ENCODE data around the gene CARMIL1. TPM values are rescaled to one million over a fixed set of nuclear protein-coding genes. Genes with fewer than 3 reads are reported as not detected.
"Not testable (repeated sequence)": the region's sequence is repeated elsewhere in the genome, so short reads cannot be mapped to it uniquely, and the experiment has no call there.

CARMIL1 gene
- total RNA-seq, 1 donor from 2014 or later, result 0.77 TPM

DNA sequence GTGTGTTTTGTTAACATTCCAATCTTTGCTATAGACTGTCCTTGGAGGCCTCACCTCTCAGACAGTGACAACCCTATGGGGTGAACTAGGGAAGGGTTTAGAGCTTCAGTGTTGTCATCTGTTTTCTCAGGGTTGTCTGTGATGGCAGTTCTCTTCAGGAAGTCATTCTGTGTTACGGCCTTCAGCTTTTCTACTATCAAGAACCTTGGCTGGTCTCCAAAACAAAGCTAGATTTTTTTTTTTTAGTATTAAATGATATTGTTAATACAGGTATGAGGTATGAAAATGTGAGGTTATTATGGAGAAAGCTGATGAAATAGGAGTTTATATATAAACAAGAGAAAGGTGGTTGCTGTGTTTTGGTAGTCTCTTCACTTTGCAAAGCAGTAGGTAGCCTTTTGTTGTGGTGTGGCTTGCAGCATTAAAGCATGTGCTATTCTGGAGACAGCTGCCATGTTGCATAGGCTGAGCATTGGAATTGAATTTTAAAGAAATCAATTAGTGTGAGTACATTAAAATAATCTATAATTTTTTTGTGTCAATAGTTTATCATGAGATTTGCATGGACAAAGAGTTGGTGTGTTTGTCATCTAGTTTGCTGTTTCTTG lies 162.6 kb downstream of the CARMIL1 start:
- peak in 1 of 2 donors; percentile 6 for DNase-seq (ENCODE audit: low read depth in 2 of 2)

- DNase-seq (ENCODE audit: low read depth in 2 of 2), result peak in 1 of 2 donors; percentile 25
Observed at GRCh38 chr6:25442898-25443297, 163.7 kb downstream of the CARMIL1 start.

- DNase-seq (ENCODE audit: low read depth in 2 of 2), result not testable (repeated sequence)
Observed at GRCh38 chr6:25444521-25444920, 165.3 kb downstream of the CARMIL1 start.

GRCh38 chr6:25446830-25447569 lies 167.8 kb downstream of the CARMIL1 start:
- DNase-seq (ENCODE audit: low read depth in 2 of 2), result no peak

DNA sequence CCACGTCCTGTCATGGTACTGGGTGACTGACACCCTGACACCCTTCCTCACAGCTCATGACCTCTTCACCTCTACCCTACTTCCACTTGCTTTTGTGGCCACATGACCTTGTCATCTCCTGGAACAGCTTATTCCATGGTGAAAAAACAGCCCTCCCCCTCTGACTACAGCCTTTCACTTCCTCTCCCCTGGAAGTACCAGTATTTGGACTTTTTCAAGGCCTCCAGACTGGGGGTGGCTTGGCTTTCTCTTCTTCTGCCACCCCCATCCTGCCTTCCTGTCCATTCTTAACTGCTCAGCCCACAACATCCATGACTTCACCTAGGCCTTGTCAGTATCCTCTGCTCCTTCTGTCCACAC lies 168.4 kb downstream of the CARMIL1 start:
- no peak for DNase-seq (ENCODE audit: low read depth in 2 of 2)

GRCh38 chr6:25448965-25449538 lies 169.9 kb downstream of the CARMIL1 start:
- DNase-seq (ENCODE audit: low read depth in 2 of 2), result no peak

DNA sequence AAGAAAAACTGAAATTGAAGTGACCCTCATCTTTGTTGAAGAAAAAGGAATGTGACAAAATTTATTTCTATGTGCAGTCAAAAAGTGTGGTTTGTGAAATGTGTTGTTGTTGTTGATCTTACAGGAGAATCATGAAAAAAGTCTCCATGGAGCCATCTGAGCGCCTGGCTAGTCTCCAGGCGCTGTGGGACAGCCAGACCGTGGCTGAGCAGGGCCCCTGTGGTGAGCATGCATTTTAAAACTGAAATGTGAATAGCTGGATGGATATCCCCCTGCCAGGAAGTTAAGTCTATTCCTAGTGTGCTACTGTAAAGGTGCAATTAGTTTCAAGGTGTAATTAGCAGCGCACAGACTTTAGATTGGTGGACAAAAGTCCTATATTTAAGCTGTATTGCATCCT lies 170.6 kb downstream of the CARMIL1 start:
- DNase-seq (ENCODE audit: low read depth in 2 of 2), result no peak

DNA sequence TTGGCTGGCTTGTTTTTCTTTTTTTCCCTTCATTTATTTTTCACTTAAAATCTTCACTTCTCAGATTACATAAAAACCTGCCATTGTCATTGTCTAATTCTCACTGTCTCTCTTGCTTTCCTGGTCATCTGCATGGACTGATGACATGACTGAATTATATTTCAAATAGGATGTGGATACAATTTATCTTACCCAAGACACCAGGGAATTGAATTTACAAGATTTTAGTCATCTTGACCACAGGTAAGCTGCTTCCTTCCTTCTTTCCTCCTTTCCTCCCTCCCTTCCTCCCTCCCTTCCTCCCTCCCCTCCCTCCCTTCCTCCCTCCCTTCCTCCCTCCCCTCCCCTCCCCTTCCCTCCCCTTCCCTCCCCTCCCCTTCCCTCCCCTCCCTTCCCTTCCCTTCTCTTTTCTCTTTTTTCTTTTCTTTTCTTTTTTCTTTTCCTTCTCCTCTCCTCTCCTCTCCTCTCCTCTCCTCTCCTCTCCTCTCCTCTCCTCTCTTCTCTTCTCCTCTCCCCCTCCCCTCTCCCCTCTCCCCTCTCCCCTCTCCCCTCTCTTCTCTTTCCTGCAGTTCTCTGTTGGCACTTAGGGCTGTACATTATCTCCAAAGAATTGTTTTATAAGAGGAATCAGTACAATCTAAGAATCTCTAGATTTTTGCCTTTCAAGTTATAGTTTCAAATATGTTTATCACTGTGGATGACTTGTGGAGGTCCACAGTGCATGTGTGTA lies 171.5 kb downstream of the CARMIL1 start:
- DNase-seq (ENCODE audit: low read depth in 2 of 2), result no peak

GRCh38 chr6:25452031-25452430 lies 172.9 kb downstream of the CARMIL1 start:
- DNase-seq (ENCODE audit: low read depth in 2 of 2), result no peak

DNA sequence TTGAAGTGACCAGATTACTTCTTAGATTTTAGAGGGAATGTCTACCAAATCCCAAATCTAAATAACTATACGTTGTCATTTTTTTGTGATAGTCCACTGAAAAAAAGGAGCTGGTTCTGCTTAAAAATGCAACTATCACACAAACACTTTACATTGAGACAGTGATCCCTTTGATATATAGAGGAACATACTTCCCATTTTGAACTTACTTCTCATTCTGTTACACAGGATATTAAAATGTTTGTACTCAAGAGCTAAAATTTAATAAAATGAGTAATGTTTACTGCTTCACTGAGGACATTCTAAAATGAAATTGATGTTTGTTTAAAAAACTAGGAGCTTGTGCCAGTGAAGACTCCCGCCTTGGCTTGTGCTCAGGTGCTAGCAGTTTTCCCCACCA lies 174.1 kb downstream of the CARMIL1 start:
- DNase-seq (ENCODE audit: low read depth in 2 of 2), result no peak

DNA sequence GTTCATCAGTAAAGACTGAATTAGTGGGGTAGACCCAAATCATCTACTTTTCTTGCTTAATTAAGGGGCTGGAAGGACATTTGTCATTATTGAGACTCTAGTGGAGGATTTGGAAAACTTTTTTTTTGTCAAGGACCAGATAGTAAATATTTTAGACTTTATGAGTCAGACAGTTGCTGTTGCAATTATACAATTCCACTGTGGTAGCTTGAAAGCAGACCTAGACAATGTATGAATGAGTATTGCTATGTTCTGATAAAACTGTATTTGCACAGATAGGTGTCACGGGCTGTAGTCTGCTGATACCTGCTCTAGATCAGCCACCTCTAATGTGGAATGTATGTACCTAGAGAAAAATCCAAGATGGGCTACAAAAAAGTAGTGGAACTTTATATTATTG lies 175.0 kb downstream of the CARMIL1 start:
- no peak for DNase-seq (ENCODE audit: low read depth in 2 of 2)

- DNase-seq (ENCODE audit: low read depth in 2 of 2), result no peak
Observed at GRCh38 chr6:25456249-25457040, 177.3 kb downstream of the CARMIL1 start.

GRCh38 chr6:25457516-25457915 lies 178.3 kb downstream of the CARMIL1 start:
- no peak for DNase-seq (ENCODE audit: low read depth in 2 of 2)

GRCh38 chr6:25458485-25458884 lies 179.3 kb downstream of the CARMIL1 start:
- no peak for DNase-seq (ENCODE audit: low read depth in 2 of 2)

DNA sequence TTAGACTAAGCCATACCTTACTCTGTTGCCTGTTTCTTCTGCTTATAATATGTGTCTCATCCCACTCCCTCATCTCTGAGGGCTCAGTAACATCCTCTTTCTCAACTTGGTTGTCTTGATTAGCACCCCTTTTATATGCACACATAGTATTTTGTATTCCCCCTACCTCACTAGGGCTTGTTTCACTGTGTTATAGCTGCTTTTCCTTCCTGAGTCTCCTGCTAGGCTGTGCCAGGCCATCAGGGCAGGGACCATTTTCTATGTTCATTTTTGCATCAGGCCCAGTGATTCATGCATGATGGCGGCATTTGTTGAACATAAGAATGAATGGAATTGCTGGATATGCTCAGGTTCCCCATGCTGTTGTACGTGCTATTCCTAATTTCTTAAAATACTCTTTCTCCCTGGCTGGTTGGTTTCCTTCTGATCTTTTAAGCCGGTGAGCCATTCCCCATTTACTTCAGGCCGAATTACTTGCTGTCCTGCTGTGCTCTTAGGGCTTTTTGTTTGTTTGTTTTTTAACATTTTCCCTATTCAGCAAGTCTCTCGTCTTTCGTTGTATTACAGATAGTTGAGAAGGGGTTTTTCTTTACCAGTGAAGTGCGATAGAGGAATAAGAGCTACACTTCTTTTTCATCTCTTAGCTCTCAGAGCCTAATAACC lies 183.2 kb downstream of the CARMIL1 start:
- DNase-seq (ENCODE audit: low read depth in 2 of 2), result no peak

GRCh38 chr6:25463441-25463840 lies 184.3 kb downstream of the CARMIL1 start:
- DNase-seq (ENCODE audit: low read depth in 2 of 2), result no peak

- no peak for DNase-seq (ENCODE audit: low read depth in 2 of 2)
Observed at GRCh38 chr6:25464225-25464624, 185.1 kb downstream of the CARMIL1 start.

GRCh38 chr6:25465941-25466340 lies 186.8 kb downstream of the CARMIL1 start:
- DNase-seq (ENCODE audit: low read depth in 2 of 2), result no peak

DNA sequence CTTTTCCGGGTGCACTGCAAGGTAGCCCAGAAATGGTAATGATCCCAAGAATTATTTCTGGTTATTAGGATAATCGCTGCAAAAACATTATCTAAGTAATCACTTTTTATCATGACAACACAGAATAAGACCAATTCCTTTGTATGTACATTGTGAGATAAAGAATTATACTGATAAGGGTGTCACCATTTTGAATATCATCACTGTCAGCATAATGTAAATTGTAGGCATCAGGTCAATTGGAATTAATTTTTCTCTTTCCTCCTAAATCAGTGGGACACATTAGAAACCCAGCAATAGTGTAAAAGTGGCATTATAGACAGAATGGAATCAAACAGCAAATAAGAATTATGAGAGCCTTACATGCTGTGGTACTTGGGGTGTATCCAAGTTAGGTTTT lies 189.7 kb downstream of the CARMIL1 start:
- no peak for DNase-seq (ENCODE audit: low read depth in 2 of 2)

- DNase-seq (ENCODE audit: low read depth in 2 of 2), result no peak
Observed at GRCh38 chr6:25469797-25470388, 190.7 kb downstream of the CARMIL1 start.

- no peak for DNase-seq (ENCODE audit: low read depth in 2 of 2)
Observed at GRCh38 chr6:25472306-25472705, 193.1 kb downstream of the CARMIL1 start.

Measured in dermis microvascular lymphatic vessel endothelial cell (primary cell).